Right lung (tissue), 5 donors: ENCODE measurements around the gene KCNH1. TPM values are rescaled to one million over a fixed set of nuclear protein-coding genes. Genes with fewer than 3 reads are reported as not detected.
"Not testable (repeated sequence)": the region's sequence is repeated elsewhere in the genome, so short reads cannot be mapped to it uniquely, and the experiment has no call there.

Experiments
- DNase-seq, 2 donors: peaks; one replicate each; pipeline ENCODE4 v3.0.0-alpha.2; 2013
- polyA plus RNA-seq, 5 donors: library from polyadenylated mRNA; unstranded; fragments of 120-200 nt; gene quantifications; one replicate each; pipeline versions ENCODE4 v1.2.1 to v1.2.3, GENCODE V29; 2013; ENCODE audit warnings: inconsistent platforms in 1 of 5, low replicate concordance in 1 of 5; ENCODE audit not compliant: insufficient read length in 5 of 5, insufficient read depth in 1 of 5

The KCNH1 gene
- polyA plus RNA-seq, 5 donors = 0.07 to 0.59 (median 0.18) TPM

GRCh38 chr1:211011128-211011527, 122.8 kb downstream of the KCNH1 start:
- not testable (repeated sequence) for DNase-seq

- DNase-seq = no peak
These were observed 124.0 kb downstream of the KCNH1 start for GRCh38 chr1:211009944-211010343.

- DNase-seq = no peak
These were observed 126.1 kb downstream of the KCNH1 start for GRCh38 chr1:211007830-211008229.

DNA sequence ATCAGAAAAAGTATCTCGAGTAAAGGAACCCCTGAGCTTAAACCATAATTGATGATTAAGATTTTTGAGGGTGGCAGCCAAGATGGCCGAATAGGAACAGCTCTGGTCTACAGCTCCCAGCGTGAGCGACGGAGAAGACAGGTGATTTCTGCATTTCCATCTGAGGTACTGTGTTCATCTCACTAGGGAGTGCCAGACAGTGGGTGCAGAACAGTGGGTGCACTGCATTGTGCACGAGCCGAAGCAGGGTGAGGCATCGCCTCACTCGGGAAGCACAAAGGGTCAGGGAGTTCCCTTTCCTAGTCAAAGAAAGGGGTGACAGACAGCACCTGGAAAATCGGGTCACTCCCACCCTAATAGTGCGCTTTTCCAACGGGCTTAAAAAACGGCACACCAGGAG, 138.0 kb downstream of the KCNH1 start:
- not testable (repeated sequence) for DNase-seq

- DNase-seq = no peak
These were observed 141.1 kb downstream of the KCNH1 start for GRCh38 chr1:210992837-210993236.

GRCh38 chr1:210989905-210990304, 144.0 kb downstream of the KCNH1 start:
- no peak for DNase-seq

DNA sequence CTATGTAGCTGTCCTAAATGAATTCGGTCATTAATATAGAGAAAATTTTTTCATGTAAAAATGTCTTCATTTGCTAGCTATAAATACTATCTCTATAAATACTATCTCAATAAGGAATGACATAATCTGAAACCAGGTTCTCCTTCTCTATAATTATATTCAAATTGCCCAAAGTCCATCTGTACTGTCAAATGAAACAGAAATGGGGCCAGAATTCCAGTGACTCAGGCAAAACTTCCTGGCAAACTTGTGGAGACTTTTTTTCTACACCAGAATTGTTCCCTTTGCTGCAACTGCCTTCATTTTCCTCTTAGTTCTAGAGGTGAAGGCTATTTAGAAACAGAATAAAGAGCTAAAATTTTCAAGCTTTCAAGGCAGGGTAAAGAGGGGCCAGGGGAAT, 152.5 kb downstream of the KCNH1 start:
- no peak for DNase-seq

- no peak for DNase-seq
These were observed 153.9 kb downstream of the KCNH1 start for GRCh38 chr1:210980082-210980481.

DNA sequence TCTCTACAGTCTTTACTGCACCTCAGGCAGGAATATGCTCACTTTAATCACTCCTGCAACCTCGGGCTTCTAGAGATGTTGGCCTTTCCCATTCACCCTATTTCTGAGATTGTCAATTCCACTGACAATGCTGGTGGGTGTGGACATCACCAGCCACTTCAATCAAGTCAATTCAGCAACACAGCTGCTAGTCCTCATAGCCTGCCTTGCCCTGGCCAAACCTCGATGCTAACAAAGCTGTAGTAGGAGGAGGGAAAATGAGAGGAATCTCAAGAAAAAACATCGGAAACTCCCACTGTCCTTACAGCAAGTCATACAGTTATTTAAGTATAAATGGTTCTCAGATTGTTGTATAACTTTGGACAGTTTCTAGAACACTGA, 155.0 kb downstream of the KCNH1 start:
- no peak for DNase-seq

DNA sequence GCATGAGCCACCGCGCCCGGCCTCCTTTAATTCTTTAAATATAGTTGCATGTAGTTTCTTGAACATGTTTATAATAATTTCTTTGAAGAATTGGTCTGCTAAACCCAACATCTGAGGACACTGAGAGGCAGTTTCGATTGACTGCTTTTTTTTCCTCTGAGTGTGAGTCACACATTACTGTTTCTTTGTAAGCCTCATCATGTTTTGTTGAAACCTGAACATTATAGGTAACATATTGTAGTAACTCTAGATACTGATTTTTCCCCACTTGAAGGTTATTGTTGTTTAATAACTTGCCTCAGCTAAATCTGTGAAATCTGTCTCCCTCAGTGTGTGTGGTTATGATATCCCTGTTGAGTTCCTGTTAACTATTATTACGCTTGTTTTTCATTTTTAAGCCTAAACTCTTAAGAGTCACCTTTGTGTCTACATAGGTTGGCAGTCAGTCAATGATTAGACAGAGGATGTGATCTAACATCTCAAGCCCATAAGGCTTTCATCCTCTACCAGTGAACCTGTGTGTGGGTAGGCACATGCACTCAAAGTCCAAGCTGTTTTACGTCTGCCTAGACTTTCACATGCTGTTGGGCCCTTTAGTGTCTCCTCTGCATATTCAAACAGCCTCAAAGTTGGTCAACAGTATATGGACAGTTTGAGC, 155.5 kb downstream of the KCNH1 start:
- DNase-seq = no peak

DNA sequence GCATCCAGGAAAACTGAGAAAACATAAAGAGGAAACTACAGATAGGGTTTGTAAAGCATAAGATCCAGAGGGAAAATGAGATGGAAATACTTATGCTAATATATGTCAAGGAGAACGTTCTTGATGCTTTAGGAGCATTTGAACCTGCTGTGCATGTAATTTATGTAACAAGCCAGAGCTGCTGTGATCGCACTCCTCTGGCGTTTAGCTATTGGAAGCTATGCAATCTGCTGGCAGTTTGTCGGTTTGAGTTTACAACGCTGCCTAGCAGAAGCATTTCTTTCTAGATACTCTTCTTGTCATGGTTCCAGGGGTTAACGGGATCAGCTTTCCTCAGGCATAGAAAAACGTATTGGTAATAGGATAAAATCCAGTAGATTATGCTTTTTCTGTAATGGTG, 182.7 kb downstream of the KCNH1 start:
- no peak for DNase-seq

DNA sequence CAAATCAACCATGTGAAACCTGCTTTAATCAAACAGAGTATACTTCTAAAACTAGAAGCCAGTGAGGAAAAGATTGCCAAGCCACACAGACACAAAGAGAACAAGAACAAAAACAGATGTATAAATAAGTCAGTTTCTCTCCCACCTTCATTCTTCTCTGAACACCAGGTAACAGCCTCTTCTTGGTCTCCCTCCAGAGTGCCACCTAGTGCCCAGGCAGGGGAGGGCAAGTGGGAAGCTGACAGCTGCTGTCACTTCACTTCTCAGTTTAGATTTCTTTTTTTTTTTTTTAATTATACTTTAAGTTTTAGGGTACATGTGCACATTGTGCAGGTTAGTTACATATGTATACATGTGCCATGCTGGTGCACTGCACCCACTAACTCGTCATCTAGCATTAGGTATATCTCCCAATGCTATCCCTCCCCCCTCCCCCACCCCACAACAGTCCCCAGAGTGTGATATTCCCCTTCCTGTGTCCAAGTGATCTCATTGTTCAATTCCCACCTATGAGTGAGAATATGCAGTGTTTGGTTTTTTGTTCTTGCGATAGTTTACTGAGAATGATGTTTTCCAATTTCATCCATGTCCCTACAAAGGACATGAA, 183.9 kb downstream of the KCNH1 start:
- DNase-seq = not testable (repeated sequence)

DNA sequence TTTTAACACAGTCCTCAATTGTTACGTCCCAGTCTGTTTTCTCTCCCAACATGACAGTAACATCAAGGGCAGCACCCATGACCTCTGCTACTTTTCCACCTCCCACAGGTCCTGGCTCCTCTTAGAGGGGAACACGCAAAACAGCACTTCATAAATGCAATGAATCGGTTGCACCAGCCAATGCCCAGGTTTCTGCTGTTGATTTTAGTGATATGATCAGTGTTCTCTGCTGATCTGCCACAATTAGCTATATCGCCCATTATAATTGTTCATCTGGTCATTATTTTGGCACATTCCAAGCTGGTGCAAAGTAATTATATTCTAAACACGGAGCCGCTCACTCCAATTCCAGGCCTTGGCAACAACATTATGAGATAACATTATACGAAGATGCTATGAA, 184.5 kb downstream of the KCNH1 start:
- no peak for DNase-seq

- no peak for DNase-seq
These were observed 184.9 kb downstream of the KCNH1 start for GRCh38 chr1:210949039-210949438.

DNA sequence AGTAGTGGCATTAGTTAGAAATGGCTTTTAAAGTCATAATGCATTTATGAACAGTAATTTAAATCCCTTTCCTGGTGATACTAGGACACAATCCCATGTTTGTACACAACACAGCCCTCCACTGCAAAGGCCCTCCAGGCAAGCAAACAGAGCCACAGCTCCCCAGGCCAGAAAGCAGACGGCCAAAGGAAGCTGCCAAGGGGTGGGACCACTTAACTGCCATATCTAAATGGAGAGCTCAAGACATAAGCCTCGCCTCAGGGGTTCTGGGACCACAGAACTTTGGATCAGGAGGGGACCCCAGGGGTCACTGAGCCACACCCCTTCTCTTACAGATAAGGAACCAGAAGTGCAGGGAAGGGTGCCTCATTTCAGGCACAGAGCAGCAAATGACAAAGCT, 189.7 kb downstream of the KCNH1 start:
- no peak for DNase-seq

- no peak for DNase-seq
These were observed 191.4 kb downstream of the KCNH1 start for GRCh38 chr1:210942513-210942912.

DNA sequence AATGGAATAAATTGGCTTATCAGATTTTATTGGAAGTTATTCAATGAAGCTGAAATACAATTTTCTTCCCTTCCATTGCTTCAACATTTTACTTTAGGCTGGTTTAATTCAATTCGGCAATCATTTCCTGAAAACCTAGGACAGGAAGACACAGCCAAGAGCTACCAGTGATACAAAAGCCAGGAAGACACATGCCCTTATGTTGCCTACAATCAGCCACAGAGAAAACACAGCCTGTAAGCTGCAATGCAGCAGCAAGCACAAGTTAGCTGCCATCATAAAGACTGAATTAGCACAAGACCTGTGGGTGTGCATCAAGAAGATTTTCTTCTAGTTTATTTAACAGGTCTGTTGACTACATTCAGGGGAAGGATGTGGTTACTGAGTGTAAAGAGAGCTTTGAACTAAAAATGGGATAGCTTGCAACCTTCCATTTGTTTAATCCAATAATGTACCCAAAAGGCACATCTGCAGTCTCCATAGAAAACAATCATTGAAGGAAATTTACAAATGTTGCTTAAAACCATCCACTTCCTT, 193.8 kb downstream of the KCNH1 start:
- no peak for DNase-seq

- DNase-seq = no peak
These were observed 195.5 kb downstream of the KCNH1 start for GRCh38 chr1:210938416-210938925.

GRCh38 chr1:210937846-210938245, 196.1 kb downstream of the KCNH1 start:
- no peak for DNase-seq

DNA sequence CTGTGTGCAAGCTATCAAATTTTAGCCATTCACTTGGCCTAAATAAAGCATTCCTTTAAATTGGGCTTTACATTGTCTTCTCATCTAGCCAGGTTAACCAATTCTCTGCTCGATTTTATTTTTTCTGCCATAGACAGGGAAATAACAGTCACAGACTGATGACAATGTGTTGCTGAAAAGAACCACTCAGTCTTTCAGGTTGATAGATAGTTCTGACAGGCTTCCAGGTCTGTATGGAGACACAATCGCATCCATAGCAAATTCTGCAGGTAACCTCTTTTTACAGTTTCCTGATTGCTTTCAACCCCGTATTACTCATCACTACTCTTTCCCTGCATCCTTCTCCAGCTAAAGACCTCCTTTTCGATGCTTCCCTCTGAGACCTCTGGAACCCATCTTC, 198.0 kb downstream of the KCNH1 start:
- no peak for DNase-seq

GRCh38 chr1:210932104-210932503, 201.8 kb downstream of the KCNH1 start:
- DNase-seq = no peak

DNA sequence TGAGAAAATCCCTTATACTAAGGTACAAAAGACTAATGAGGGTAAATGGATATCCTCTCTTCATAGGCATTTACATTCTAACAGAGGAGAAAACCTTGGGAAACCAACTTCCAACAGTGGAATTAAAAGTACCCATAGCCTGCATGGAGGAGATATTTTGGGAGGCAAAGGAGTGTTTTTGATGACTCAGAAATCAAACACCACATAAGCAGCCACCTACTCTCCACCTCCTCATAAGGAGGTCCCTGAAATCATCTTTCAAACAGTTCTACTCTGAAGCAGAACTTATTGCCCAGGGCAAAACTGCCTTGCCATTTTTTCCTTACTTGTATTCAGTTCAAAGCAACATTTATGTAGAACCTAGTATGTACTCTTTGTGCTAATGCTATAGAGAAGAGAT, 211.3 kb downstream of the KCNH1 start:
- no peak for DNase-seq
